Right lobe of liver (tissue), 4 donors: ENCODE measurements around the gene BARHL1.

Experiments used
- POLR2A ChIP-seq: fragments of 450-650 bp; IDR thresholded peaks from one replicate; pipeline ENCODE4 v1.6.1; 2017; ENCODE audit warnings: antibody characterized with exemption, mild to moderate bottlenecking
- TF ChIP-seq, protein P1 (sequence below), 4 donors: fragments of 200-600 bp in 3 of 4; fragments of 450-650 bp in 1 of 4; IDR thresholded peaks; one replicate each; pipeline versions ENCODE4 v1.5.1 to v1.8.0; 2016 to 2022; ENCODE audit warnings: antibody characterized with exemption in 4 of 4, mild to moderate bottlenecking in 2 of 4
- donor health status: DM: no; HTN: no; CAD: no.
- donor health status: DM: no; HTN: no; CAD: no.
- donor health status: DM: no; HTN: yes; CAD: no.

DNA sequence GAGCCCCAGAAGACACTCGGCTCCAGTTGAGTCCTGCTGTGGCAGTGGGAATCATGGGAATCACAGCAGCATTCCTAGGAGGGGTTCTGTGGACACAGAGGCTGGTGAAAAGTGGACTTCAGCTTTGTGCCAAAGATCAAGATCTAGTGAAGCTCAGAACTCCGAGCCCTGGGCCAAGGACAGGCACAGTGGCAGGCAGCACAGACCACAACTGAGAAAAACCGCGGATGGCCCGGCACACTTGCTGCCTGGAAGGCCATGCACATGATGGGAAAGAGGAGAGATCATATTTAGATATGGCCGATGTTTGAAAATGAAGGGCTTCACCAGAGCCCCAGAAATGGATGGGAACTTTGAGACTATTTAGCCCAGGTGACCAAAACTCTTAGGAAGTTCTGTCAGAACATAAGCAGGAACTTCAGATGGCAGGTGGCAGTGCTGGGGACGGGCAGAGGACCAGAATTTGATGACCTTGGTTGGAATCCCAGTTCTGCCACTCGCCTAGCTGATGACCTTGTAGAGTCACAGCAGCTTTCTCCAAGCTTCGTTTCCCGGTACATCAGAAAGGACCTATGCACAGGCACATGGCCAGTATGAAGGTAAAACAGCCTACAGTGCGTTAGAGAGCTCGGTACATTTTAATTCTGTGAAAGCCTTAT is 18.0 kb downstream of the BARHL1 start:
- TF ChIP-seq, protein P1, sequence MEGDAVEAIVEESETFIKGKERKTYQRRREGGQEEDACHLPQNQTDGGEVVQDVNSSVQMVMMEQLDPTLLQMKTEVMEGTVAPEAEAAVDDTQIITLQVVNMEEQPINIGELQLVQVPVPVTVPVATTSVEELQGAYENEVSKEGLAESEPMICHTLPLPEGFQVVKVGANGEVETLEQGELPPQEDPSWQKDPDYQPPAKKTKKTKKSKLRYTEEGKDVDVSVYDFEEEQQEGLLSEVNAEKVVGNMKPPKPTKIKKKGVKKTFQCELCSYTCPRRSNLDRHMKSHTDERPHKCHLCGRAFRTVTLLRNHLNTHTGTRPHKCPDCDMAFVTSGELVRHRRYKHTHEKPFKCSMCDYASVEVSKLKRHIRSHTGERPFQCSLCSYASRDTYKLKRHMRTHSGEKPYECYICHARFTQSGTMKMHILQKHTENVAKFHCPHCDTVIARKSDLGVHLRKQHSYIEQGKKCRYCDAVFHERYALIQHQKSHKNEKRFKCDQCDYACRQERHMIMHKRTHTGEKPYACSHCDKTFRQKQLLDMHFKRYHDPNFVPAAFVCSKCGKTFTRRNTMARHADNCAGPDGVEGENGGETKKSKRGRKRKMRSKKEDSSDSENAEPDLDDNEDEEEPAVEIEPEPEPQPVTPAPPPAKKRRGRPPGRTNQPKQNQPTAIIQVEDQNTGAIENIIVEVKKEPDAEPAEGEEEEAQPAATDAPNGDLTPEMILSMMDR (IDR thresholded peaks at IDR 0.05): no peak
- no peak for TF ChIP-seq POLR2A
